T-helper 2 cell treated with Interferon-gamma antibody and Interleukin-4, amounts not matched to agents 5 μg/mL and 100 μg/mL, for 36 hours (primary cell): ENCODE results near the gene TMEM156.
"Not testable (repeated sequence)": the region's sequence is repeated elsewhere in the genome, so short reads cannot be mapped to it uniquely, and the experiment has no call there.

Source experiments
- DNase-seq: peaks from one replicate; pipeline ENCODE4 v3.0.0; 2021; ENCODE audit warnings: low spot score
- H3K27ac Mint-ChIP-seq: one replicate; pipeline ENCODE4 v1.8.0; 2021; ENCODE audit warnings: mild to moderate bottlenecking, mixed read lengths
- H3K27me3 Mint-ChIP-seq: one replicate; pipeline ENCODE4 v1.8.0; 2021; ENCODE audit warnings: low read depth, mixed read lengths
- H3K36me3 Mint-ChIP-seq: one replicate; pipeline ENCODE4 v1.8.0; 2021; ENCODE audit warnings: low read depth, mixed read lengths
- H3K4me1 Mint-ChIP-seq: one replicate; pipeline ENCODE4 v1.8.0; 2021; ENCODE audit warnings: low read depth, mixed read lengths
- H3K4me3 Mint-ChIP-seq: one replicate; pipeline ENCODE4 v1.8.0; 2022; ENCODE audit warnings: mild to moderate bottlenecking, moderate library complexity, mixed read lengths
- H3K9me3 Mint-ChIP-seq: one replicate; pipeline ENCODE4 v1.8.0; 2021; ENCODE audit warnings: mixed read lengths

The TMEM156 gene

DNA sequence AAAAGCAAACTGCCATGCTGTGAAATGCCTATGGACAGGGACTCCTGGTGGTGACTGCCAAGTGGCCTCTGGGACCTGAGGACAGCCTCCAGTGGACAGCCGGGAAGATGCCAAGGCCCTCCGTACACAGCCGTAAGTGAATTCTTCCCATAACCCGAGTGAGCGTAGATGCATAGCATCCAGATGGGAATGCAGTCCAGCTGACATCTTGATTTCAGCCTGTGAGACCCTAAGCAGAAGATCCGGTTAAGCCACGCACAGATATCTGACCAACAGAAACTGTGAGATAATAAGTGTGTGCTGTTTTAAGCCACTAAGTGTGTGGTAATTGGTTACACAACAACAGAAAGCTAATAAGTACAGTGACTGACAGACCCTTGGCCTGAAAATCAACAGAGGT, 55.9 kb downstream of the TMEM156 start:
- H3K9me3 Mint-ChIP-seq = no peaks in the 10 kb centered on the region
- no peak overlapping the region for H3K27ac Mint-ChIP-seq
- H3K36me3 Mint-ChIP-seq = peaks cover 52% of the 10 kb centered on the region
- no peak overlapping the region for H3K4me3 Mint-ChIP-seq
- peaks cover 14% of the 10 kb centered on the region for H3K4me1 Mint-ChIP-seq
- no peaks in the 10 kb centered on the region for H3K27me3 Mint-ChIP-seq
- no peak for DNase-seq

DNA sequence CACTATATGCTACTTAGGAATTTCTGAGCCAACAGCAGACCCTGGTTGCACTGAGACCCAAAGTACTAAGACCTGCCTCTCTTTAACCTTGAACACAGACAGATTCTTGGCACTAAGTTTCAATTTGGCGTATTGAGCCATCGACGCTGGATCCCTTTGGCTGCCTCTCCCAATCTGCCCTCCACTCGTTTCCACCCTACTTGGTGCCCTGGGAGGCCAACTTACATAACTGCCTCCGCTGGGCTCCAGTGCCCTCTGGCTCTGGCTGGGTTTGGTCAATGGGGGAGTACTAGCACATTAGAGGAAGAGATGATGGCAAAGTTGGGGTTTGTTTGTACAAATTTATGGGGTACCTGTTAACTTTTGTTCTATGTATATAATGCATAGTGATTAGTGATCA, 63.5 kb downstream of the TMEM156 start:
- DNase-seq = no peak
- Mint-ChIP-seq H3K27ac (no peak overlapping the region), H3K27me3 (no peaks in the 10 kb centered on the region), H3K4me1 (peaks cover 7% of the 10 kb centered on the region), H3K36me3 (peaks cover 71% of the 10 kb centered on the region), H3K9me3 (peaks cover 3% of the 10 kb centered on the region), H3K4me3 (no peak overlapping the region)

DNA sequence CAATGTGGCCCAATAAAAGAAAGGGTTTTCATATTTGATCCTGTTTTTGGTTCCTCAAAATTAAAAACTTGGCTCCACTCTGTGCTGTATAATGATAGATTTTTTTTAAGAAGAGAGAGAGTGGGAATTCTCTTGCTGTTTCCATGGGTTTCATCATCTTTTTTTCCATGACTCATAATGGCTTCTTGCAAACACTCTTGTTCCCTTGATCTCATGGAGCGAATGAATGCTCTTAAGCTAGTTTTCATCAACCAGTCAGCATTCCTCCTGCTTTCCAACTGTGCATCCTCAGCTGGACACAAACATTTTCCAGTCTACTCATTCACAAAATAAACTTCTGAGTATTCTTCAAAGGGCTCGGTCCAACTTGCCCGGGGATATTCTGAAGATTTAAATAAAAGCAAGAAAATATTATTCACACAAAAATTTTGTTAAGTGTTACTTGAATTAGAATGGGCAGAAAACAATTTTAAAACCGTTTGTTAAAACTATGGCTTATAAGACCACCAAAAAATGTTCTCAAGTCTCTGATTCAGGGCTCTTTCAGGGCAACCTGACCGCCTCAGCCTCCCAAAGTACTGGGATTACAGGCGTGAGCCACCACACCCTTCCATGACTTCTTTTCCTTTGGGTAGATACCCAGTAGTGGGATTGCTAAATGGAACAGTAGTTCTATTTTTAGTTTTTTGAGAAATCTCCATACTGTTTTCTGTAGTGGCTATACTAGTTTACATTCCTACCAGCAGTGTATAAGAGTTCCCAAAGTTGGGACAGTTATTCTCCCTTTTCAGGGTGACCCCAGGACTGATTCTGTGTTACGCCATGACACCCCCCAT, 64.7 kb downstream of the TMEM156 start:
- H3K9me3 Mint-ChIP-seq = peaks cover 7% of the 10 kb centered on the region
- H3K27me3 Mint-ChIP-seq = no peaks in the 10 kb centered on the region
- peaks cover 7% of the 10 kb centered on the region for H3K4me1 Mint-ChIP-seq
- no peak overlapping the region for H3K4me3 Mint-ChIP-seq
- no peak for DNase-seq
- H3K36me3 Mint-ChIP-seq = peaks cover 74% of the 10 kb centered on the region
- no peak overlapping the region for H3K27ac Mint-ChIP-seq

DNA sequence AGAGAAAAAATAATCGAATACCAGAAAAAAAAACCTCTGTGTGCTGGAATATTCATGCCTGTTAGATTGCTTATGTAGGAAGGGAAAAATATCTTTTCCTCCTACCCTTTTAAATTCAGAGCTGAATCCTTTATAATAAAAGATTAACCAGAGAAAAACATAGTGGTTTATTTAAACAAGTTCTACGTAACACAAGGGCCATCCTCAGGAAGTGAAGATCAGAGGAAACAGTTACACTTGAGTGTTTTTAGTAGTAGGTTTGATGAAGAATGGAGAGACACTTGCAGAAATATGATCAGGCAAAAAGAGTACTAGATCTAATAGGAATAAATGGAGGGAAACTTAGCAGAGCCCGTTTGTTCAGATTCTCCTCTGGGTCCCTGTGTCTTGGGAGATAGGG, 66.3 kb downstream of the TMEM156 start:
- no peak overlapping the region for H3K4me3 Mint-ChIP-seq
- H3K4me1 Mint-ChIP-seq = peaks cover 10% of the 10 kb centered on the region
- no peak for DNase-seq
- H3K36me3 Mint-ChIP-seq = peaks cover 78% of the 10 kb centered on the region
- peaks cover 21% of the 10 kb centered on the region for H3K9me3 Mint-ChIP-seq
- peak overlapping the region; percentile 27 for H3K27ac Mint-ChIP-seq
- H3K27me3 Mint-ChIP-seq = no peaks in the 10 kb centered on the region

DNA sequence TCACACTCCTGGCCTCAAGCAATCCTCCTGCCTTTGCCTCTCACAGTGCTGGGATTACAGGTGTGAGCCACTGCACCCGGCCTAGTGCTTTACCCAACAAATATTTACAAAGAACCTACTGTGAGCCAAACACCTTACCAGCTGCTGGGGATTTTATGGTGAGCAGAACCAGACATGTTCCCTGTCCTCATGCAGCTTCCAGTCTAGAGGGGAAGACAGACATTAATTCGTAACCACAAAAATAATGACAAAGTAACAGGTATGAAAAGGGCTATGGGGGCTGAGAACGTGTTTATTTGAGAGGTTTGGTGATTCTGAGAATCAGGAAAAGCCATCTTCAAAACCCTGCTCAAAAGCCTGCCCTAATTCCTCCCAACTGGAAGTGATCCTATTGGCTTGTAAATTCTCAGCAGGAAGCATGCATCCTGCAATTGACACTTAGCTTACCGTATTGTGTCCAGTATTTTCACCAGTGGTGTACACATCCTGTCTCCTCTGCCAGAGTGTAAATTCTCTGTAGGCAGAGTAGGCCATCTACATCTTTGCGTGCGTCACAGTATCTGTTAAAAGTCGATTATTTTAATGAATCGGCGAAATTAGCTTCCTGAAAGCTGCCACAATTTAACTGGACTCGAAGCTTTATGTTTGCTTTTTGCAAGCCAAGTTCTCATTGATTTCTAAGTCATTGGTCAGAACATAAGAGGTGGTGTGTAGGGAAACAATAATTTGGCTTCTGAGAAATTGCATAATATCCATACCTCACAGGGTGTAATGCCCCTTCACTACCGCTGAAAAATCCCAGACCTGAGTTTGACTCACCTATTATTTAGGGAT, 67.0 kb downstream of the TMEM156 start:
- H3K27me3 Mint-ChIP-seq = no peaks in the 10 kb centered on the region
- DNase-seq = no peak
- peaks cover 71% of the 10 kb centered on the region for H3K36me3 Mint-ChIP-seq
- H3K4me3 Mint-ChIP-seq = no peak overlapping the region
- peaks cover 10% of the 10 kb centered on the region for H3K4me1 Mint-ChIP-seq
- no peak overlapping the region for H3K27ac Mint-ChIP-seq
- peaks cover 21% of the 10 kb centered on the region for H3K9me3 Mint-ChIP-seq

DNA sequence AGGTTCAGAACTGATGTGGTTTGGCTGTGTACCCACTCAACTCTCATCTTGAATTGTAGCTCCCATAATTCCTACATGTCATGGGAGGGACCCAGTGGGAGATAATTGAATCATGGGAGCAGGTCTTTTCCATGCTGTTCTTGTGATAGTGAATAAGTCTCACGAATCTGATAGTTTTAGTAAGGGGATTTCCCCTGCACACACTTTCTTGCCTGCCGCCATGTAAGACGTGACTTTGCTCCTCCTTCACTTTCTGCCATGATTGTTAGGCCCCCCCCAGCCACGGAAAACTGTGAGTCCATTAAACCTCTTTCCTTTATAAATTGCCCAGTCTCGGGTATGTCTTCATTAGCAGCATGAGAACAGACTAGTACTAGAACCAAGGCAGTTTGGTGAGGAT, 73.0 kb downstream of the TMEM156 start:
- H3K9me3 Mint-ChIP-seq = peaks cover 32% of the 10 kb centered on the region
- H3K27ac Mint-ChIP-seq = peak overlapping the region; percentile 78
- not testable (repeated sequence) for H3K4me3 Mint-ChIP-seq, DNase-seq, H3K27me3 Mint-ChIP-seq
- H3K4me1 Mint-ChIP-seq = peaks cover 35% of the 10 kb centered on the region
- H3K36me3 Mint-ChIP-seq = peaks cover 28% of the 10 kb centered on the region

DNA sequence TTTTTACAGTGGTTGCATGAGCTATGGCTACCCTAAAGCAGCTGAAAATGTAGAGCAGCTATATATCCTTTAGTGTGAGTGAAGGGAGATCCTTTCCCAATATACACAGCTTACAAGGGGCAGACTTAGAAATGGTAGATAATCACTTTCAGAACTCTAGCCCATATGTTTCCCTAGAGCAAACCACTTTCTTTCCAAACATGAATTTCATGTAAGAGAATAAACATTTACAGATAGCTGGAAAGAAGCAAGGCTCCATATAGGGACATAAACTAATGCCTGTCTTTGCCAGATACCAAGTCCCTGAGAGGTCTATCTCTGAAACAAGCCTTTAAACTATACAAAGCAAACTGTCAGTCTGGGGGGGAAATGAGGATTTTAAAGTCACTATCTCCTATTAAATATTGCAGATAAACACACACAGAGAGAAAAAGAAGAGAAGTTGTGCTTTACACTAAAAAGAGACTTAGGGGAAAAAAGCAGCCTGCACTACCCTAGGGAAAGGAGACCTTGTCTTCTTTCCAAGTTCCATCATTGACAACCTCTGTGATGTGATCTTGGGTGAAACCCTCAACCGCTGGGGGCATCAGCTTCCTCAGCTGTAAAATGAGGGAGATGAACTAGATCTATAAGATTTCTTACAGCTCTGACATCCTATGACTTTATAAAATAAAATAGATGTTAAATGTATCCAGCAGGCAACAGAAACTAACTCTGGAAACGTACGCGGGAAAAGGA, 73.6 kb downstream of the TMEM156 start:
- H3K4me1 Mint-ChIP-seq = peaks cover 35% of the 10 kb centered on the region
- H3K4me3 Mint-ChIP-seq = peak overlapping the region; percentile 48
- H3K27me3 Mint-ChIP-seq = no peaks in the 10 kb centered on the region
- DNase-seq = no peak
- H3K36me3 Mint-ChIP-seq = peaks cover 24% of the 10 kb centered on the region
- peaks cover 32% of the 10 kb centered on the region for H3K9me3 Mint-ChIP-seq
- peak overlapping the region; percentile 77 for H3K27ac Mint-ChIP-seq

DNA sequence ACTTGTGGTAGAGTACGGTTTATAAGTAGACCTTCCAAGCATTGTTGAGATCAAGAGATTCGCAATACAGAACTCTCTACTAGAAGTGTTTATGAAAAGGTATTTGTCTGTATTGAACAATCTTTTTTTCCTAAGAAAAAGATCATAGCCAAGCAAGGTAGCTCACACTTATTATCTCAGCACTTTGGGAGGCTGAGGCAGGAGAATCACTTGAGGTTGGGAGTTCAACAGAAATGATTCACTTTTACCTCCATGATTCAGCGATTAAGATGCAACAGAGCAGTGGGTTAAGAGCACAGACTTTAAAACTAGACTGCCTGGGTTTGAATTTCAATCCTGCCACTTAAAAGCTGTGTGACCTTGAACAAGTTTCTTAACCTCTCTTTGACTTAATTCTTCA, 74.3 kb downstream of the TMEM156 start:
- no peaks in the 10 kb centered on the region for H3K27me3 Mint-ChIP-seq
- peaks cover 19% of the 10 kb centered on the region for H3K36me3 Mint-ChIP-seq
- H3K4me1 Mint-ChIP-seq = peaks cover 35% of the 10 kb centered on the region
- peaks cover 31% of the 10 kb centered on the region for H3K9me3 Mint-ChIP-seq
- H3K4me3 Mint-ChIP-seq = peak overlapping the region; percentile 48
- peak; percentile 41 for DNase-seq
- peak overlapping the region; percentile 66 for H3K27ac Mint-ChIP-seq

DNA sequence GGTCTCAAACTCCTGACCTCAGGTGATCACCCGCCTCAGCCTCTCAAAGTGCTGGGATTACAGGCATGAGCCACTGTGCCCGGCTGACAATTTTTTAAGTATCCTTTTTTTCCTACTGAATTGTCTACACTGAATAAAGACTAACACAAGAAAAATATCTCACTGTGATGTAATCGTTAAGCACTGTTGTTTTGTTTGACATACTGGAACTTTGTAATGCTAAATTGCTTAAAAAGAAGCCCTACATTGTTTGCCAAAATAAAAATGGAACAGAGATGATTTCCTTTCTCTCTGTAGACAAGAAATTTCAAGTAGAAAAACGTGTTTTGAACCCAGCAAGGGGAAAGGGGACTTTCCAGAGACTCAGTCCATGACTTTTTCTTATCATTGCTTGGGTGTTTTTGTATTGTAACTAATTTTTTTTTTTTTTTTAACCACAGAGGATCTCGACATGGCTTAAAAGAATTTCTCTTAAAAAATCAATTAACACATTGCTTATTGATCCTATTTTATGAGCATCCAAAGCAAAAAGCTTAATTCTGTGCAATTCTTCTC, 74.9 kb downstream of the TMEM156 start:
- Mint-ChIP-seq H3K4me3 (peak overlapping the region; percentile 48), H3K9me3 (peaks cover 28% of the 10 kb centered on the region), H3K4me1 (peaks cover 35% of the 10 kb centered on the region), H3K36me3 (peaks cover 17% of the 10 kb centered on the region), H3K27me3 (no peaks in the 10 kb centered on the region), H3K27ac (peak overlapping the region; percentile 83)
- no peak for DNase-seq

DNA sequence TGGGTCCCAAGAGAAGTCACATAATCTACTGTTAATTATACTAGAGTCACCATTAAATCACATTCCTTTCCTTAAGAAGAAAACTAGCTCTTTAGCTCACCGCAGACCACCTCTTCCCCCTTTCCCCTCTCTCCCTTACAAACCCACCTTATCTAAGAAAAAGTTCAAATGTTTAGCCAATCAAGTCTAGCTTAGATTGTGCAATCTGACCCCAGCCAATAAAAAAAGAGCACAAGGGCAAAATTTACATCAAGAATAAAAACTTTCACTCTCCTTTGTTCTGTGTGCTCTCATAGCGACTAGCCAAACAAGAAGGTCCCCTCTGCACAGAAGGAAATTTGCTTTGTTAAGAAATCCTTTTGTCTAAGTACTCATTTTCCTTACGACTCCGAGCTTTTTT, 76.3 kb downstream of the TMEM156 start:
- H3K9me3 Mint-ChIP-seq = peaks cover 14% of the 10 kb centered on the region
- H3K4me3 Mint-ChIP-seq = no peak overlapping the region
- peaks cover 6% of the 10 kb centered on the region for H3K36me3 Mint-ChIP-seq

DNA sequence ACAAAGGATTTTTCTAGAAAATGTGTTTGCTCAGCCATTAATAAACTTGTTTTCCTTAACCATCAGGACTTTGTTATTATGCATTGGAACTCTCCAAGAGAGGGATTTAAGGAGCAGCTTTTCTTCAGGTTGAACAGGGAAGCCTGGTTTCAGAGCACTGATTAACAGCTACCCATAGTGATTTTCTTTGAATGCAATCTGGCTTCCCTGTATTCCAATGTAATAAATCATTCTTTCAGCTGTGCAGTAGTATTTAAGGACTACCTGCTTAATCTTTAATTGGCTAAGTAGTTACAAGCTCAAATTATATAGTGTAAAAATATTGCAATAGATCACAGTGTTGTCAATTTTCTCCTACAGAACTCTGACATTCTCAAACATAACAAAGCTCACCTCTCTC, 77.5 kb downstream of the TMEM156 start:
- Mint-ChIP-seq H3K9me3 (peaks cover 14% of the 10 kb centered on the region), H3K27ac (no peak overlapping the region), H3K36me3 (peaks cover 6% of the 10 kb centered on the region), H3K27me3 (no peaks in the 10 kb centered on the region), H3K4me1 (peaks cover 47% of the 10 kb centered on the region), H3K4me3 (no peak overlapping the region)
- no peak for DNase-seq

More for the DNA sequence above, 76.3 kb downstream of the TMEM156 start:
- no peak for DNase-seq
- Mint-ChIP-seq H3K27ac (no peak overlapping the region), H3K4me1 (peaks cover 38% of the 10 kb centered on the region), H3K27me3 (no peaks in the 10 kb centered on the region)

DNA sequence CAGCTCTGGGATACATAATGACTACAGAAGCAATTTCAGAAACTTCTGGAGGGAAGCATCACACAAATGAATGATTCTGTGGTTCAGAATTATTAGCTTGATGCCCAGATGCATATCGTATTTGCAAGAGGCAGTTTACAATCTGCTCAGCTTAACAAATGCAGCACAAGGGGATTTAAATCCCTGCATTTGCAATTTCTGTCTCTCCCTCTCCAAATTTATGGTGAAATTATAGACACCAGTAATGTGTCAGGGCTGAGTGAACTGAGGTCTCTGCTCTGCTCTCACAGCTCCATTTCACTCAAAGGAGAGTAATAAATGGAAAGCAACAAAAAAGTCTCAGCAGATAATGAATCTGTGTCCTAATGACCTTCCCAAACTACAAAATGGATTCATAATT, 80.2 kb downstream of the TMEM156 start:
- H3K9me3 Mint-ChIP-seq = peaks cover 7% of the 10 kb centered on the region
- no peak overlapping the region for H3K27ac Mint-ChIP-seq
- H3K27me3 Mint-ChIP-seq = no peaks in the 10 kb centered on the region
- no peak overlapping the region for H3K4me3 Mint-ChIP-seq
- no peak for DNase-seq
- H3K36me3 Mint-ChIP-seq = peaks cover 3% of the 10 kb centered on the region
- H3K4me1 Mint-ChIP-seq = peaks cover 36% of the 10 kb centered on the region

DNA sequence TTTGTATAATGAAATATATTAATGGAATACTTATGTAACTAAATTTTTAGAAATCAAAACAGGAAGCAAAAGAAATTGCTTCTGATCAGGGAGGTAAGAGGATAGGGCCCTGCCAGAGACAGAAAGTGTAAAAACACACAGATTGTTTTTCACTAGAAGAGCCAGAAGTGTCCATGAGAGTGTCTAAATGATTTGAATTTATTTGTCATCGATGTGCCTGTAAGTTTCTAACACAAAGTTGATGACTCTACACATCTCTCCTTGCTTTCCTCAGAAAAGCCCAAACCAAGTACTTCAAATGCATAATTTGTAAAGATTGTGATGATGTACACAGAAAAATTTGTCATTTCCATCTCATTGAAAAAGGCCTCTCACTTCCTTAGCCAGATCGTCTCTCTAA, 80.6 kb downstream of the TMEM156 start:
- Mint-ChIP-seq H3K27ac (peak overlapping the region; percentile 43), H3K4me1 (peaks cover 35% of the 10 kb centered on the region), H3K9me3 (peaks cover 7% of the 10 kb centered on the region)

More for the DNA sequence above, 80.6 kb downstream of the TMEM156 start:
- Mint-ChIP-seq H3K36me3 (peaks cover 3% of the 10 kb centered on the region), H3K27me3 (no peaks in the 10 kb centered on the region), H3K4me3 (no peak overlapping the region)
- no peak for DNase-seq
